Transverse colon (tissue), 4 donors: Measurements from ENCODE around the gene PLXNA2. TPM values are rescaled to one million over a fixed set of nuclear protein-coding genes. Genes with fewer than 3 reads are reported as not detected.

ENCODE experiments used
- DNase-seq: peaks from one replicate; pipeline ENCODE4 v3.0.0-alpha.2; 2019
- H3K27ac ChIP-seq, 4 donors: fragments of 200-600 bp; sonication (generic); 2 replicates each; pipeline ENCODE4 v1.5.1; 2016 to 2018; ENCODE audit warnings: inconsistent platforms in 4 of 4
- H3K27me3 ChIP-seq: fragments of 200-600 bp; sonication (generic); 2 replicates; pipeline ENCODE4 v1.5.1; 2017; ENCODE audit warnings: inconsistent platforms
- H3K36me3 ChIP-seq, 4 donors: fragments of 200-600 bp; sonication (generic); 2 replicates each; pipeline ENCODE4 v1.5.1; 2017 to 2019; ENCODE audit warnings: inconsistent platforms in 4 of 4
- H3K4me1 ChIP-seq, 4 donors: fragments of 200-600 bp; sonication (generic); 2 replicates each; pipeline ENCODE4 v1.5.1; 2017 to 2020; ENCODE audit warnings: inconsistent platforms in 4 of 4
- H3K4me3 ChIP-seq, 4 donors: fragments of 200-600 bp; sonication (generic); 1 replicate in 1 of 4; 2 replicates in 3 of 4; pipeline versions ENCODE4 v1.5.1 to v1.6.1; 2017 to 2019; ENCODE audit warnings: inconsistent platforms in 4 of 4
- H3K9me3 ChIP-seq, 2 donors: fragments of 200-600 bp; sonication (generic); 2 replicates each; pipeline ENCODE4 v1.5.1; 2017 to 2019; ENCODE audit warnings: inconsistent platforms in 2 of 2
- CTCF ChIP-seq, 5 experiments: fragments of 200-600 bp in 3 of 5; fragments of 450-650 bp in 2 of 5; sonication (generic) in 3 of 5; IDR thresholded peaks; 1 replicate in 2 of 5; 2 replicates in 3 of 5; pipeline ENCODE4 v1.5.1; 2016 to 2017; ENCODE audit warnings: antibody characterized with exemption in 5 of 5, inconsistent platforms in 3 of 5, mild to moderate bottlenecking in 2 of 5, moderate library complexity in 1 of 5
- EP300 ChIP-seq: sonication (generic); formaldehyde crosslinking; IDR thresholded peaks from one replicate; pipeline ENCODE4 v1.6.1; 2017; ENCODE audit warnings: antibody characterized with exemption, low read depth
- POLR2A ChIP-seq: fragments of 450-650 bp; IDR thresholded peaks from one replicate; pipeline ENCODE4 v1.6.1; 2016; ENCODE audit warnings: antibody characterized with exemption, mild to moderate bottlenecking, moderate library complexity
- POLR2AphosphoS5 ChIP-seq, 3 donors: sonication (generic); formaldehyde crosslinking; IDR thresholded peaks; one replicate each; pipeline ENCODE4 v1.6.1; 2016; ENCODE audit warnings: antibody characterized with exemption in 3 of 3
- WGBS, 2 donors: methylation state at CpG; one replicate each; pipeline ENCODE4 v1.1.5; 2018; ENCODE audit warnings: low coverage in 1 of 2; 5-methylcytosine and 5-hydroxymethylcytosine counted together
- in situ Hi-C, 4 donors: fragments of 200-750 bp; cut with MboI; loops; one replicate each; pipeline versions ENCODE4 v1.15.0 to v1.15.1; 2017; ENCODE audit warnings: low sequenced_read_pairs in 3 of 4, low pct_ligation_motif_present in 1 of 4, low pct_unique_long_range_greater_than_20kb in 1 of 4
- intact Hi-C: fragments of 100-400 bp; cut with DNase I; formaldehyde crosslinking; loops from one replicate; pipeline ENCODE4 v1.15.1; 2023; ENCODE audit warnings: low total_unique reads
- total RNA-seq, 4 donors: library from RNA; depleted of rRNA; stranded (reverse); fragments of >200 nt; gene quantifications; one replicate each; pipeline ENCODE4 v1.1.0, GENCODE V29; 2016

The PLXNA2 gene
- total RNA-seq, 4 donors from 2014 or later: 77.4 to 140 (median 85.5) TPM

GRCh38 chr1:208110296-208110695 lies 133.9 kb downstream of the PLXNA2 start:
- 84 to 100% methylated on average over 1 to 4 of the region's 4 CpGs for WGBS, 2 donors
- no peak for TF ChIP-seq POLR2AphosphoS5 (IDR thresholded peaks at IDR 0.05)
- TF ChIP-seq POLR2A: no peak
- no peak for TF ChIP-seq EP300
- TF ChIP-seq CTCF (IDR thresholded peaks at IDR 0.05): no peak
- Histone ChIP-seq H3K27ac (no peak overlapping the region), H3K36me3 (no peaks in the 10 kb centered on the region), H3K27me3 (no peaks in the 10 kb centered on the region), H3K9me3 (no peaks in the 10 kb centered on the region), H3K4me1 (peaks cover 5 to 8% (median 7%) of the 10 kb centered on the region in 4 donors), H3K4me3 (no peak overlapping the region)
- no peak for DNase-seq
- intact Hi-C loops: no loop called here
- in situ Hi-C loops: no loop called here

- TF ChIP-seq POLR2AphosphoS5 (IDR thresholded peaks at IDR 0.05) (no peak), POLR2A (no peak), CTCF (IDR thresholded peaks at IDR 0.05) (no peak), EP300 (no peak)
- whole genome bisulfite sequencing, 2 donors: 86 to 87% methylated on average over 3 to 5 of the region's 5 CpGs
Observed at GRCh38 chr1:208108646-208109330, 135.4 kb downstream of the PLXNA2 start.

GRCh38 chr1:208108213-208108608 lies 136.0 kb downstream of the PLXNA2 start:
- TF ChIP-seq POLR2AphosphoS5 (IDR thresholded peaks at IDR 0.05) (no peak), POLR2A (no peak), EP300 (no peak), CTCF (IDR thresholded peaks at IDR 0.05) (no peak)
- in situ Hi-C loops: no loop called here
- intact Hi-C loops: no loop called here
- no peaks in the 10 kb centered on the region for H3K27me3 ChIP-seq
- WGBS, 2 donors: 88 to 100% methylated on average over 1 to 2 of the region's 2 CpGs
- no peak overlapping the region for H3K27ac ChIP-seq
- no peak for DNase-seq
- no peaks in the 10 kb centered on the region for H3K36me3 ChIP-seq
- no peak overlapping the region for H3K4me3 ChIP-seq
- peaks cover 5 to 8% (median 7%) of the 10 kb centered on the region in 4 donors for H3K4me1 ChIP-seq
- H3K9me3 ChIP-seq: no peaks in the 10 kb centered on the region

More at GRCh38 chr1:208108646-208109330, 135.4 kb downstream of the PLXNA2 start:
- no peak overlapping the region for H3K4me3 ChIP-seq
- H3K27me3 ChIP-seq: no peaks in the 10 kb centered on the region
- intact Hi-C loops: no loop called here
- in situ Hi-C loops: no loop called here
- no peak overlapping the region for H3K27ac ChIP-seq
- no peak for DNase-seq
- no peaks in the 10 kb centered on the region for H3K9me3 ChIP-seq
- H3K4me1 ChIP-seq: peaks cover 5 to 8% (median 7%) of the 10 kb centered on the region in 4 donors
- no peaks in the 10 kb centered on the region for H3K36me3 ChIP-seq

GRCh38 chr1:208107425-208108212 lies 136.6 kb downstream of the PLXNA2 start:
- H3K27ac ChIP-seq: no peak overlapping the region
- 82% methylated on average over 13 of the region's 13 CpGs; no CpG with 5 or more reads in 1 of the 2 donors for WGBS, 2 donors
- H3K27me3 ChIP-seq: no peaks in the 10 kb centered on the region
- in situ Hi-C loops: no loop called here
- intact Hi-C loops: no loop called here
- no peaks in the 10 kb centered on the region for H3K36me3 ChIP-seq
- TF ChIP-seq EP300: no peak
- no peak for TF ChIP-seq POLR2AphosphoS5 (IDR thresholded peaks at IDR 0.05)
- TF ChIP-seq POLR2A: no peak
- TF ChIP-seq CTCF (IDR thresholded peaks at IDR 0.05): no peak
- no peak overlapping the region for H3K4me3 ChIP-seq
- H3K9me3 ChIP-seq: no peaks in the 10 kb centered on the region
- H3K4me1 ChIP-seq: peaks cover 5 to 10% (median 7%) of the 10 kb centered on the region in 4 donors
- DNase-seq: no peak
